Activated CD8-positive, alpha-beta memory T cell treated with anti-CD3 and anti-CD28 coated beads for 48 hours (primary cell): ENCODE results near the gene TRIM13.
A peak's percentile ranks its signal among the peaks of the same experiment; 100 is the strongest.

Source experiments
- DNase-seq, 3 experiments: peaks; one replicate each; pipeline ENCODE4 v3.0.0-alpha.2; 2020; ENCODE audit warnings: low read depth in 2 of 3, low spot score in 2 of 3

TRIM13 gene

GRCh38 chr13:49996161-49996915, 504 bp upstream of the TRIM13 start:
- peak; percentile 58 to 66 (median 63) for DNase-seq

- no peak for DNase-seq
These were observed 1.1 kb downstream of the TRIM13 start for GRCh38 chr13:49997955-49998354.

- DNase-seq: no peak
These were observed 2.1 kb downstream of the TRIM13 start for GRCh38 chr13:49998714-49999624.

- DNase-seq: no peak
These were observed 4.4 kb downstream of the TRIM13 start for GRCh38 chr13:50001287-50001686.

- DNase-seq: no peak
These were observed 9.7 kb downstream of the TRIM13 start for GRCh38 chr13:50006426-50007135.

- no peak for DNase-seq
These were observed 14.6 kb downstream of the TRIM13 start for GRCh38 chr13:50011461-50011860.

- DNase-seq: no peak
These were observed 15.7 kb downstream of the TRIM13 start for GRCh38 chr13:50012396-50013169.

- no peak for DNase-seq
These were observed 17.5 kb downstream of the TRIM13 start for GRCh38 chr13:50014386-50014785.

GRCh38 chr13:50015258-50015657, 18.4 kb downstream of the TRIM13 start, which contains the start of gene KCNRG:
TSS of gene KCNRG (plus strand) at chr13:50015444. CDS start at chr13:50015494, 50 bp downstream.
- no peak for DNase-seq

- no peak for DNase-seq
These were observed 18.9 kb downstream of the TRIM13 start for GRCh38 chr13:50015750-50016149.

- no peak for DNase-seq
These were observed 19.6 kb downstream of the TRIM13 start for GRCh38 chr13:50016444-50016843.

GRCh38 chr13:50017819-50018218, 21.0 kb downstream of the TRIM13 start:
- DNase-seq: no peak

GRCh38 chr13:50025436-50025835, 28.6 kb downstream of the TRIM13 start:
- no peak for DNase-seq

GRCh38 chr13:50026788-50027473, 30.1 kb downstream of the TRIM13 start:
- no peak for DNase-seq

GRCh38 chr13:50030315-50030714, 33.5 kb downstream of the TRIM13 start:
- no peak for DNase-seq

- no peak for DNase-seq
These were observed 36.9 kb downstream of the TRIM13 start for GRCh38 chr13:50033725-50034124.

- no peak for DNase-seq
These were observed 40.9 kb downstream of the TRIM13 start for GRCh38 chr13:50037788-50038187.

GRCh38 chr13:50038266-50038665, 41.4 kb downstream of the TRIM13 start:
- DNase-seq: no peak

GRCh38 chr13:50052478-50052877, 55.6 kb downstream of the TRIM13 start:
- DNase-seq: no peak

GRCh38 chr13:50053844-50054243, 57.0 kb downstream of the TRIM13 start:
- no peak for DNase-seq
